Measurements from ENCODE around the gene BCAN. TPM values are rescaled to one million over a fixed set of nuclear protein-coding genes. Genes with fewer than 3 reads are reported as not detected.

Gene BCAN
- total and polyA plus RNA-seq, 5 donors: 0.20 to 0.29 (median 0.23) TPM; not detected in 2

DNA sequence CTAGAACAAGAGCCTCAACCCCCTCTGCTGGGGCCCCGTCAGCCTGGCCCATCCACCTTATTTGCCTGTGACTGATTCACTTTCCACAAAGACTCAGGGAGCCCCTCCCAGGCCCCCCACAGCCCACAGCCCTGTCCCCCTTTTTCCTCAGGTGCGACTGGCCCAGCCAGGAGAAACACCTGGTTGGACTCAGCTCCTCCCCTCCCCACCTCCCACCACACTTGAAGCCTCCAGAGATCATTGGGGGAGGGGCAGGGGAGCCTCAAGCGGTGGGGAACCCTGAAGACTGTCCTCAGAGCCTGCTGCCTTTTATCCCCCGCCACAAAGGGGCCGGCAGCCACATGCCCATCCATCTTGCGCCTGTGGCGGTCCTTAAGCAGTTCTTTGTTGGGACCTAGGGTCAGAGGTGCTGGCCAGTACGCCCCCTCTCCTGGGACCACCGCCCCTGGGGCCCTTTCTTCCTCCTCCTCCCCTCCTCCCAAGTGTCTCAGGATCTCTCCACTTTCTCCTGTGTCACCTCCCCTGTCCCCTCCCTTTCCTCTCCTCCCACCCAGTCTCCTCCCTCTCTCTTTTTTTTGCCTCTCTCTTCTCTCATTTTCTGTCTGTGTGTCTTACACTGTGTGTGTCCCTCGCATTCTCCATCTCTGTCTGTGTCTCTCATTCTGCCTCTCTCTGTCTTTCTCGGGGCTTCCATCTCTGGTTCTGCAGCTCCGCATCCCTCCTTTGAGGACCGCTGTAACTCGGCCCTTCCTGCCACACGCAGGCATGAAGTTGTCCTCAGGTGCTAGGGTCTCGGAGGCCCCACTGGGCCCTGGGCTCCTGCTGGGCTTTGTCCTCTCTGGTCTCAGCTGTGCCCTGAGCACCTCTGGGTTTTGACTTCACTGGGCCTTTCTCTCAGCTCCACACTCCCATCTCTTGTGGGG is 51.3 kb downstream of the BCAN start:
- H3K4me3 ChIP-seq (ENCODE audit: low read length): no peak overlapping the region
- intact Hi-C loops (cut with DNase I): loop anchor here in 2 of 4 donors (10.0 kb wide), 2 partner anchors 162 to 192 kb away; partner anchors contain the start of gene INSRR (in 1 of the 2)
- DNase-seq (peak in 1 of 3 donors; percentile 46), ATAC-seq (no peak)
- H3K27ac ChIP-seq (ENCODE audit: low read length): no peak overlapping the region
- no peaks in the 10 kb centered on the region for H3K4me1 ChIP-seq (ENCODE audit: control insufficient read depth, insufficient read depth, low read length)
- 49% methylated on average over 16 of the region's 16 CpGs for WGBS
- no peaks in the 10 kb centered on the region for H3K27me3 ChIP-seq (ENCODE audit: control insufficient read depth, insufficient read depth)
- no peaks in the 10 kb centered on the region for H3K9me3 ChIP-seq (ENCODE audit: control insufficient read depth, low read length)

DNA sequence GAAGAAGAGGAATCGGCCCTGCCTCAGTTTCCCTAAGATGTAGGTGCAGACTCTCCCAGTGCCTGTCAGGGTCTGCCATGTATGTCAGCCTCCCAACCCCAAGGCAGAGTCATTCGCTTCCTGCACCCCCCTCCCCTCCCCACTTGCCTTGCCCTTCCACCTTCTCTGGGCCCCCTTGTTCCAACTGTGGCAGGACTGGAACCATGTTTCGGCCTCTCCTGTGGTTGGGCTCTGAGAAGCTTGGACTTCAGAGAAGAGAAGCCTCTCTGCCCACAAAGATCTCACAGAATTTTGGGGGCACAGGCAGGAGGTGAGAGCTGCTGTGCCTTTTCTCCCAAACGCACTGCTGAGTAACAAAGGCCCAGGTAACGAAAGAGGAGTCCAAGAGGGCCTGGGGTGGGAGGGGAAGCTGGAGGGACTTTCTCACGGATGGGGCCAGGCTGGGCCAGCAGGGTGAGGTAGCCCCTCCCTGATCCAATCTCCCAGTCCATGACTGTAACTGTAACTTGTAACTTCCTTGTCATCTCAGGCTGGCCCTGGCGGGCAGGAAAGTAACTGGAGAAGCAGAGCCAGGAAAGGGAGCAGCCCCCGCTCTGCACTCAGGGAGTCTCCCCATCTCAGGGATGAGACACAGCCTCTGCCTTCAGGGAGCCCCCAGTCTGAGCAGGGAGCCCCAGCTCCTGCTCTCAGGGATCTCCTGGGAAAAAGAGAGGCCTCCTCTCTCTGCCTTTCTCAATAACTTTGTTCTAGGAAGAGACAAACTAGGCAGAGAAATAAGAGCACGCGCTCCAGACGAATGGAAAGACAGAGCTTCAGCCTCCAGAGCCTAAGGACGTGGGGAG is 52.2 kb downstream of the BCAN start:
- H3K4me3 ChIP-seq (ENCODE audit: low read length): no peak overlapping the region
- peak in 1 of 3 donors; percentile 12 for DNase-seq
- no peaks in the 10 kb centered on the region for H3K9me3 ChIP-seq (ENCODE audit: control insufficient read depth, low read length)
- no peaks in the 10 kb centered on the region for H3K4me1 ChIP-seq (ENCODE audit: control insufficient read depth, insufficient read depth, low read length)
- no peak overlapping the region for H3K27ac ChIP-seq (ENCODE audit: low read length)
- WGBS: 75% methylated on average over 12 of the region's 12 CpGs
- no peaks in the 10 kb centered on the region for H3K27me3 ChIP-seq (ENCODE audit: control insufficient read depth, insufficient read depth)
- intact Hi-C loops (cut with DNase I): loop anchor here in 2 of 4 donors (10.0 kb wide), 2 partner anchors 161 to 191 kb away; partner anchors contain the start of gene INSRR (in 1 of the 2)
- no peak for ATAC-seq

DNA sequence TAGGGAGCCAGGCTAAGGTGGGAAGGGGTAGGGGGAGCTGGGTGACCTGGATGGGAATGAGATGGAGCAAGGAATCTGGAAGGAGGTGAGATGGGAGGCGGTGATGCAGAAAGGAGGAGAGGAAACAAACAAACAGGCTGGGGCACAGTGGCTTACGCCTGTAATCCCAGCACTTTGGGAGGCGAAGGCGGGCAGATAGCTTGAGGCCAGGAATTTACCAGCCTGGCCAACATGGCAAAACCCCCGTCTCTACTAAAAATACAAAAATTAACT is 52.7 kb downstream of the BCAN start:
- Histone ChIP-seq H3K27me3 (ENCODE audit: control insufficient read depth, insufficient read depth) (no peaks in the 10 kb centered on the region), H3K4me1 (ENCODE audit: control insufficient read depth, insufficient read depth, low read length) (no peaks in the 10 kb centered on the region), H3K9me3 (ENCODE audit: control insufficient read depth, low read length) (no peaks in the 10 kb centered on the region), H3K4me3 (ENCODE audit: low read length) (no peak overlapping the region), H3K27ac (ENCODE audit: low read length) (no peak overlapping the region)
- no peak for ATAC-seq
- intact Hi-C loops (cut with DNase I): loop anchor here in 2 of 4 donors (10.0 kb wide), 2 partner anchors 160 to 190 kb away; partner anchors contain the start of gene INSRR (in 1 of the 2)
- DNase-seq: no peak
- 94% methylated on average over 5 of the region's 5 CpGs for WGBS

DNA sequence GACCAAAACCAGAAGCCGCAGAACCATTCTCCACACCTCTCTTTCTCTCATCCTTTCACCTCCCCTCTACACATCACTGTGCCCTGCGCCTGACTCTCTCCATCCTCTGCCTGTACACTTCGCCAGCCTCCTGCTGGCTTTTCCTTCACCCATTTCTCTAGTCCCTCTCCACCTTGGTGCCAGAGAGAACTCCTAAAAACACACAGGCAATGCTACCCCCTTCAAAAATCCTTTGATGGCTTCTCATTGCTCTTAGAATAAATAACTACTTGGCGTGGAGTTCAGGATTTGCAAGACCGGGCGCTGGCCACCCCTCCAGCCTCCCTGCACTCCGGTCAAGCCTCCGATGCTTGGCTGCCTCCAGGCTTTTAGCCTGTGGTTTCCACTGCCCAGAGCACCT is 54.8 kb downstream of the BCAN start:
- no peaks in the 10 kb centered on the region for H3K4me1 ChIP-seq (ENCODE audit: control insufficient read depth, insufficient read depth, low read length)
- intact Hi-C loops (cut with DNase I): loop anchor here in 2 of 4 donors (10.0 kb wide), 2 partner anchors 158 to 188 kb away; partner anchors contain the start of gene INSRR (in 1 of the 2)
- H3K27me3 ChIP-seq (ENCODE audit: control insufficient read depth, insufficient read depth): no peaks in the 10 kb centered on the region
- DNase-seq: peak in 1 of 3 donors; percentile 8
- no peaks in the 10 kb centered on the region for H3K9me3 ChIP-seq (ENCODE audit: control insufficient read depth, low read length)
- ATAC-seq: no peak
- 94% methylated on average over 8 of the region's 8 CpGs for WGBS
- H3K4me3 ChIP-seq (ENCODE audit: low read length): no peak overlapping the region
- H3K27ac ChIP-seq (ENCODE audit: low read length): no peak overlapping the region

DNA sequence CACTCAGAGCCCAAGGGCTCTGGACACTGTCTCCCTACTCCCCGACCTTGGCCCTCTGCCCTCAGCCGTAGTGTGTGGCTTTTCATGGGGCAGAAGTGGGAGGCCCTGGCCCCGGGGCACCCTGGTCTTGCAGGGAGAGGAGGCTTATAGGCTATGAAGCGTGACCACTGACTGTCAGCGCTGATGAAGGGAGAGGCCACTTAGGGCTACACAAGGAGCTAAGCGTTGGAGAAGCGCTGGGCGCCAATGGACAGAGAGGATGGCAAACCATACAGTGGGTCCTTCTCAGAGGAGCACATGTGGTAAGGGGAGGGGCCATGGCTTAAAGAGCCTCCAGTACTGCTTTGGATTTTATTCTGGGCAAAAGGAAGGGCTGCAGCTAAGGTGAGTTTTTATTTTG is 55.6 kb downstream of the BCAN start:
- Histone ChIP-seq H3K4me1 (ENCODE audit: control insufficient read depth, insufficient read depth, low read length) (no peaks in the 10 kb centered on the region), H3K4me3 (ENCODE audit: low read length) (no peak overlapping the region), H3K27ac (ENCODE audit: low read length) (no peak overlapping the region), H3K27me3 (ENCODE audit: control insufficient read depth, insufficient read depth) (no peaks in the 10 kb centered on the region), H3K9me3 (ENCODE audit: control insufficient read depth, low read length) (no peaks in the 10 kb centered on the region)
- intact Hi-C loops (cut with DNase I): loop anchor here in 2 of 4 donors (10.0 kb wide), 2 partner anchors 157 to 187 kb away; partner anchors contain the start of gene INSRR (in 1 of the 2)
- ATAC-seq: no peak
- WGBS: 81% methylated on average over 8 of the region's 8 CpGs
- peak in 1 of 3 donors; percentile 33 for DNase-seq

DNA sequence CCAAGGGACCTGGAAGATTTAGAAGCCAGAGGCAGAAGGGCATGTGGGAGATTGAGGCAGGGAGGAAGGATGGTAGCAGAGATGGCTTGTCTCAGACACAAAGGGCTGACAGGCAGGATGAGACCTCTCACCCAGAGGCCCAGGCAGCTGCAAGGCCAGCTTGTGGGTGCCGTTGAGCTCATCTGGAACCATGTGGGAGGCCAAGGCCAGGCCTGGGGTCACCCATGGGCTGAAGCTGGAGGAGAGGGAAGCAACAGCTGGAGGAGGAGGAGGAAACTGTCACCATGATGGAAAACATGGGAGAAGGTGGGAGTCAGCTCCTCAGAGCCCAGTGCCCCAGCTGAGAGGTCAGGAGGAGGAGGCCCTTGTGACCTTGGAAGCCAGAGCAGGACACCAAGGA is 57.1 kb downstream of the BCAN start:
- DNase-seq (peak in 1 of 3 donors; percentile 23), ATAC-seq (no peak)
- Histone ChIP-seq H3K4me1 (ENCODE audit: control insufficient read depth, insufficient read depth, low read length) (no peaks in the 10 kb centered on the region), H3K4me3 (ENCODE audit: low read length) (no peak overlapping the region), H3K27me3 (ENCODE audit: control insufficient read depth, insufficient read depth) (no peaks in the 10 kb centered on the region), H3K27ac (ENCODE audit: low read length) (no peak overlapping the region), H3K9me3 (ENCODE audit: control insufficient read depth, low read length) (no peaks in the 10 kb centered on the region)
- intact Hi-C loops (cut with DNase I): loop anchor here in 2 of 4 donors (10.0 kb wide), 2 partner anchors 156 to 186 kb away; partner anchors contain the start of gene INSRR (in 1 of the 2)
- WGBS: 57% methylated on average over 1 of the region's 1 CpG

DNA sequence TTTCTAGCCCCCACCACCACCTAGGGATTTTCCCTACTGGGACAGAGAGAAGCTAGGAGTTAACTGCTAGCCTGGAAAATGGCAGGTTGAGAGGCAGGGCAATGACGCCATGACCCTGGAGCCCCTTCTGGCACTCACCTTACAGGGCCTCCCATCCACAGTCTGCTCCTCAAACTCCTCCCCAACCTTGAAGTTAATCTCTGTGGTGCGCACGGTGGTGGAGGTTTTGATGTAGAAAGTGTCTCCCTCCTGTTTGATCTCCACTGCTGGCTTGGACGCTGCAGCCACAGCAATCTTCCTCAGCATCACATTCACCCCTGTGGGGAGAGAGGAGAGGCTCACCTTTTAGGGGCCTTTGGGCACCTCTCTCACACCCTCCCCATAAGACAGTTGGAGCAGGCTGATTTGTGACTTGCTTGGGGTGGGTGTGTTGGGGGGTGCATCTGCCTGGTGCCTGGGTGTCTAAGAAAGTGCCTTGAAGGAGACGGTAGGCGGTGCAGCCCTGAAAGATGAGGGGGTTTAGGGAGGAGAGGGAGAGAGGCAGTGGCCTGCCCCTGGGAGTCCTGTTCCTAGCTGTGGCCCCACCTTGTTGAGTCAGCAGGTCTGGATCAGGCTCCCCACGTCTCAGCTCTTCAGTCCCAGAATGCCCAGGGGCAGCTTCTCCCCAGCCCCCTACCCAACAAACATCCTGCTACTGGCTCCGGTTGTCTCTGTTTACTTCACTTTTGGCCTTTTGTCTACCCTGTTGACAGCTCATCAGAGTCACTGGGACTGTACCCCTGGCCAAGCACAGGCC is 59.0 kb downstream of the BCAN start:
- WGBS: 79% methylated on average over 8 of the region's 8 CpGs
- peak in 1 of 3 donors; percentile 25 for DNase-seq
- Histone ChIP-seq H3K4me3 (ENCODE audit: low read length) (no peak overlapping the region), H3K4me1 (ENCODE audit: control insufficient read depth, insufficient read depth, low read length) (peaks cover 4% of the 10 kb centered on the region), H3K27me3 (ENCODE audit: control insufficient read depth, insufficient read depth) (no peaks in the 10 kb centered on the region), H3K27ac (ENCODE audit: low read length) (no peak overlapping the region), H3K9me3 (ENCODE audit: control insufficient read depth, low read length) (no peaks in the 10 kb centered on the region)
- intact Hi-C loops (cut with DNase I): no loop called here
- no peak for ATAC-seq

DNA sequence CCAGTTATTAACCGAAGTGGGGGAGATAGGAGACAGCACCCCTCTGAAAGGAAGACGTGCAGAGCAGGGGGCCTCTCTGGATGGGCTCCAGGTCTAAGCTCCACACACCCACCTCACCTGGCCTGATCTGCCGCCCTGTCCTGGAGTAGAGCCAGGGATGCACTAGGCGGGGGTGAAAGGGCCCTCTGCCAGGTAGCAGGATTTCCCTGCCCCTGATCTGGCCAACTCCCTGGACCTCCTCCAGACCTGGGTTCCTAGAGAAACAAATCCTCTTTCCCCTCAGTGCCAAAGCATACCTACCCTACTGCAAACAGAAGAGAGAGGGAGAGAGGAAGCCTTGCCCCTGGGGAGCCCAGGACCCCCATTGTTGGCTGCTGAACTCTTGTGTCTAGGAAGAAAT is 61.4 kb downstream of the BCAN start:
- Histone ChIP-seq H3K4me3 (ENCODE audit: low read length) (no peak overlapping the region), H3K27ac (ENCODE audit: low read length) (no peak overlapping the region), H3K27me3 (ENCODE audit: control insufficient read depth, insufficient read depth) (no peaks in the 10 kb centered on the region), H3K4me1 (ENCODE audit: control insufficient read depth, insufficient read depth, low read length) (peaks cover 4% of the 10 kb centered on the region), H3K9me3 (ENCODE audit: control insufficient read depth, low read length) (no peaks in the 10 kb centered on the region)
- 76% methylated on average over 4 of the region's 4 CpGs for WGBS
- DNase-seq (peak in 1 of 3 donors; percentile 41), ATAC-seq (no peak)
- intact Hi-C loops (cut with DNase I): no loop called here

DNA sequence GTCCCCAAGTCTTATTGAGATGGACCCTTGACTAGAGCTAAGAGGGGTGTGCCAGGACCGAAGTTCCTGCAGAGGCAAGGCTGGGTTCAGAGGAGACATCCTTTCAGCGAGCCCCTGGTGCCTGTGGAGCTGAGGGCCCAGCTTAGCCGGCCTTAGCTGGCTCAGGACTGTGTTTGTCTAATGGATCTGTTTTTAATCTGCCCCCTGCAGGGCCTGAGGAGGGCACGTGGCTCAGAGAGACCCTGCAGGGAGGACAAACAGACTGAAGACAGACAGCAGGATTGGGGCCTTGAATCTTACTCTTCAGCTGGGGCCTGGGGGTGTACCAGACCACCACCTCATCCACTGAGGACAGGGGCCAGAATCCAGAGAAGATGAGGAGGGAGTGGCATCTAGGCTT is 61.8 kb downstream of the BCAN start:
- peaks cover 4% of the 10 kb centered on the region for H3K4me1 ChIP-seq (ENCODE audit: control insufficient read depth, insufficient read depth, low read length)
- intact Hi-C loops (cut with DNase I): no loop called here
- no peaks in the 10 kb centered on the region for H3K9me3 ChIP-seq (ENCODE audit: control insufficient read depth, low read length)
- H3K27me3 ChIP-seq (ENCODE audit: control insufficient read depth, insufficient read depth): no peaks in the 10 kb centered on the region
- DNase-seq (peak in 1 of 3 donors; percentile 19), ATAC-seq (no peak)
- 46% methylated on average over 4 of the region's 4 CpGs for whole genome bisulfite sequencing
- H3K4me3 ChIP-seq (ENCODE audit: low read length): no peak overlapping the region
- no peak overlapping the region for H3K27ac ChIP-seq (ENCODE audit: low read length)

DNA sequence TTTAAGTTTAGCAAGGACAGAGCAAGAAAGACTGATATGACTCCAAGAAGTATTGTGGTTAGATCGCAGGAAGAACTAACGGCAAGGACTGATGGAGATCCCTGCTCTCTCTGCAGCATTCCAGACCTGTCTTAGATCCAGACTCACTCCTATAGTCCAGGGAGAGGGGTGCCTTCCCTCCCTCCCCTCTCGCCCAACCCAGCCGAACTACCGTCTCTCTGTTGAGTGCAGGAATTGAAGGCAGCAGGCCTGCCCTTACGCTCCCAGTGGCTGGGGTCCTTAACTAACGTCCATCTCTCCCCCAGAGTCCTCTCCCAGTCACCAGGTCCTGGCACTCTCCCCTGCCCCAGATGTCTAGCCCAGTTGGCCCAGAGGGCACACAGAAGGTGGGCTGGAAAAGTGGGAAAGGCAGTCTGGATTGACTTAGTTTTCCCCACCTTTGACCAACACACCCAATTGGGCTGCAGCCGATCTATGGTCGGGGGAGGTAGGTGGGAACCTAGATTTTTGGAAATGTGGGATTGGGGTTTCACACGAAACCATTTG is 62.3 kb downstream of the BCAN start:
- H3K9me3 ChIP-seq (ENCODE audit: control insufficient read depth, low read length): no peaks in the 10 kb centered on the region
- H3K27me3 ChIP-seq (ENCODE audit: control insufficient read depth, insufficient read depth): no peaks in the 10 kb centered on the region
- no peak overlapping the region for H3K27ac ChIP-seq (ENCODE audit: low read length)
- 57% methylated on average over 10 of the region's 10 CpGs for WGBS
- ATAC-seq (no peak), DNase-seq (no peak)
- intact Hi-C loops (cut with DNase I): no loop called here
- no peak overlapping the region for H3K4me3 ChIP-seq (ENCODE audit: low read length)
- peaks cover 4% of the 10 kb centered on the region for H3K4me1 ChIP-seq (ENCODE audit: control insufficient read depth, insufficient read depth, low read length)
